ENCODE results near the gene SEC16B.

- TF ChIP-seq CTCF (conservative IDR thresholded peaks at IDR 0.05 in 1 of 2, IDR thresholded peaks at IDR 0.05 in 1 of 2; ENCODE audit: low read depth in 1 of 2, low read length in 2 of 2) (no peak), EZH2 (IDR thresholded peaks at IDR 0.05; ENCODE audit: low read length, missing control alignments) (no peak)
These were observed 34.0 kb downstream of the SEC16B start for GRCh38 chr1:177935638-177936415.

All from fibroblast of lung (primary cell).